Liver (tissue), 3 donors: ENCODE measurements around the gene C3orf20.

Source experiments
- ATF3 ChIP-seq: IDR thresholded peaks from 2 replicates; pipeline ENCODE4 v1.6.1; 2016; ENCODE audit warnings: antibody characterized with exemption
- CTCF ChIP-seq: fragments of 150-350 bp; IDR thresholded peaks from 2 replicates; pipeline ENCODE4 v1.5.1; 2017; ENCODE audit warnings: improper control_type of control experiment, low read depth, low read length; ENCODE audit not compliant: missing input control
- RAD21 ChIP-seq, 2 donors: IDR thresholded peaks; 2 replicates each; pipeline ENCODE4 v1.6.1; 2016; ENCODE audit warnings: antibody characterized with exemption in 2 of 2, mild to moderate bottlenecking in 2 of 2
- TAF1 ChIP-seq: conservative IDR thresholded peaks from 2 replicates; pipeline ENCODE4 v1.6.1; 2016; ENCODE audit warnings: antibody characterized with exemption, mild to moderate bottlenecking
- ZBTB33 ChIP-seq: IDR thresholded peaks from 2 replicates; pipeline ENCODE4 v1.6.1; 2016; ENCODE audit warnings: antibody characterized with exemption
- donor health status: healthy.
- donor health status: healthy.

GRCh38 chr3:14625443-14625842 lies 49.5 kb upstream of the C3orf20 start:
- TF ChIP-seq ZBTB33: no peak
- no peak for TF ChIP-seq ATF3
- no peak for TF ChIP-seq CTCF
- TF ChIP-seq RAD21 (IDR thresholded peaks at IDR 0.05): no peak
- TF ChIP-seq TAF1: no peak
